Activated naive CD4-positive, alpha-beta T cell (primary cell): ENCODE data around the gene ZNF536.
"Not testable (repeated sequence)": the region's sequence is repeated elsewhere in the genome, so short reads cannot be mapped to it uniquely, and the experiment has no call there.

Experiments used
- DNase-seq, 4 experiments: peaks; one replicate each; lab custom pipeline; 2025; lab: John Stamatoyannopoulos, UW

ZNF536 gene

DNA sequence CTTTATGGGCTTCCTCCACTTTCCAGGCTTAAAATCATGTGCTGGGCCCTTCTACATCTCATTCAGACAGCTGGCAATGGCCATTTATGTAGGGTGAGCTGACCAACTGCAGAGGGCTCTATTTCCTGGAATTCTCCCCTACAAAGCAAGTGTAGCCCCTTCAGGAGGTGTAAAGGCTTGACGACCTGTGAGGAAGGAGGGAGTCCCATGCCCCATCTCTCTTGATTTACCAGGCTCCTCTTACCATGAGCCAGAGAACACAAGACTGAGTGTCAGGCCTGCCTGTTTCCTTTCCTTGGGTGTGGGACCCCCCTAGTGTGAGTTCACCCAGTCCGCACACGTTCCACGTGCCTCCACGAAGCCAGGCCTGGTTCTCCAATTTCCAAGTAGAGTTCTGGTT, 16.6 kb downstream of the ZNF536 start:
- no peak for DNase-seq

DNA sequence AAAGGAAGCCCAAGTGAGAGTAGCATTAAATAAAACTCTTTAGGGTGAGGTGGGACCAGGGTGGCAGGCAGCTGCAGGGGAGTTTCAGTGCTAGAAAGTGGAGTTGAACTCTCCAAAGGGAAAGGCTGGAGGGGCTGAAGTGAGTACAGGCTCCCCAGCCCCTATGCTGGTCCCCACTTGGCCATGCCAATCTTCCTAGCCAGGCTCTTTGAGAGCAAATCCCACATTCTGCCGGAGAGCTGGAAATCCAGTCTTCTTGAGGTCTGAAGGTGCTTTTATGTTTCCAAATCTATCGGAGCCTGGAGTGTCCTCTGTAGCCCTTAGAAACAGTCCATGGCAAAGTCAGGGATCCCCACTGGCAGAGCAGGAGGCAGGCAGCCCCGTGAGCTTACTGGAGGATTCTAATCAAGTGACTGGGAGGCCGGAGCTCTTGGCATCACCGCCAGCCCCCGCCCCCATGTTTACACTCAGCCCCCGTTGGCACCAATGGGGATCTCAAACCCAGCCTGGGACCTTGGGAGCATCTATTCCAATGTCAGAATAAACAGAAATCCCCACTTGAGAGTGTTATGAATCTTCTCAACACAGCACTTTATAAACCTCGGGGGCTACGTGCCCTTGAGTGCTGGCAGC, 18.3 kb downstream of the ZNF536 start:
- DNase-seq: no peak

DNA sequence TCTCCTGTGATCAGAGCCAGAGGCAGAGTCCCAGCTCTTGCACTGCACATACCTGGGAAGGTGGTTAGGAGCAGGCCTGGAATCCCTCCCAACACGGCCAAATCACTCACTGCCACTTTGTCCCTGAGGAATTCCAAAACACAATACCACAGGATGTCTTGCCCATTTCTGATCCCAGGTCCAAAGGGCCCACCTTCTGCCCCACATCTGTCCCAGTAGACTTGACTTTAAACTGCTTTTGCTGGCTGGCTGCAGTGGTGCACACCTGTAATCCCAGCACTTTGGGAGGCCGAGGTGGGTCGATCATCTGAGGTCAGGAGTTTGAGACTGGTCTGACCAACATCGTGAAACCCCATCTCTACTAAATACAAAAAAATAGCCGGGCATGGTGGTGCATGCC, 18.9 kb downstream of the ZNF536 start:
- no peak for DNase-seq

DNA sequence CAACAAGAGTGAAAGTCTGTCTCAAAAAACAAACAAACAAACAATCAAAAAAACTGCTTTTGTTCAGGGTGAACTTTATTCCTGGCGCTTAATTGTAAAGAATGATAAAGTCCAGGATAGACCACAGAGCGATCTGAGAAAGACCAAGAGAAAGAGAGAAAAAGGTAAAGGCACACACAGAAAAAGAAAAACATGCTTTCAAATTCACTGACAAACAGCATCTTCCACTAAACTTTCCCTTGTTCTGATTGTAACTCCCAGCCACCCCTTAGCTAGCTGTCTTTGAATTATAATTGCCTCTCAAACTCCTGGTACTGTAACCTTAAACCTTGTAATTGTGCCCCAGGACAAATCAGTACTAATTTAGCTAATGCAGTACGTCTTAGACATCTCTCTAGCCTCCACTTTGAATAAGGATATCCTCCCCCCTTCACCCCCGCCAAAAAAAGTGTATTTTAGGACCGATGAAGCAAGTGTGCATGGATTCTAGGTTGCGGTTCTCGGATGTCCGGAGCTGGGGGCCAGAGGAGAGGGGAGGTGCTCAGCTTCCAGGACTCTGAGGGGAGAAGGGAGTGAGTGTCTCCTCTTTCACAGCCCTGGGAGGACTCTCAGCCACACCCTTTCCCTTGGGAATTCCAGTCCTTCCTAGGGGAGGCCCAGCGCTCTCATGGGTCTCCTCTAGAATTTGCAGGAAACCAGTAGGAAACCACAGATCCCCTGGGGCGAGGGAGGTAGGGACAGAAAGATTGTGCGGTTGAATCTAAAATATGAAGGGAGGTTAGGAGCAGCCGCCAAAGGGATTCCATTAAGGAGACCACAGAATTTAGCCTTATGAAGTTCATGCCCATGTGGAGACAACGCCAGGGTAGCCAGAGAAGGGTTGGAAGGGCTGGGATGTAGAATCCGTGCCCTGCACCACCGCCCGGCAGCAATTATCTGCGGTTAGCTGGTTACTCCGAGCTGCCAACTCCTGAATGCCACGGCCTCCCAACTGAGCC, 19.7 kb downstream of the ZNF536 start:
- no peak for DNase-seq

DNA sequence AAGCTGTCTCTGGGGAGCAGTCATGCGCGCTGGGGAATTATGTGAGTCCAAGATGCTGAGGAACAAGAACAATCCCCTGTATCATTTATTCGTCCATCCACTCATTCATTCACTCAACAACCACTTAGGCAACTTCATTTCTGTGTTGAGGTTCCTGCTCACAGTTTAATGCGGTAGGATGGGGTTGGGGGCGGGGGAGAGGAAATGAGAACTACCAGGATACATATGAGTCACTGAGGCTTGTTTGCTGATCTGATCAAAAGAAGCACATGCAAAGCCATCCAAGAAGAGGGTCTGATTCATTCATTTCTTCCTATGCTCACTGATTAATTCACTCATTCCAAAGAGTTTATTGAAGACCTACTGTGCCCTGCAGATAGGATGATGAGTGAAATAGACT, 20.9 kb downstream of the ZNF536 start:
- no peak for DNase-seq

DNA sequence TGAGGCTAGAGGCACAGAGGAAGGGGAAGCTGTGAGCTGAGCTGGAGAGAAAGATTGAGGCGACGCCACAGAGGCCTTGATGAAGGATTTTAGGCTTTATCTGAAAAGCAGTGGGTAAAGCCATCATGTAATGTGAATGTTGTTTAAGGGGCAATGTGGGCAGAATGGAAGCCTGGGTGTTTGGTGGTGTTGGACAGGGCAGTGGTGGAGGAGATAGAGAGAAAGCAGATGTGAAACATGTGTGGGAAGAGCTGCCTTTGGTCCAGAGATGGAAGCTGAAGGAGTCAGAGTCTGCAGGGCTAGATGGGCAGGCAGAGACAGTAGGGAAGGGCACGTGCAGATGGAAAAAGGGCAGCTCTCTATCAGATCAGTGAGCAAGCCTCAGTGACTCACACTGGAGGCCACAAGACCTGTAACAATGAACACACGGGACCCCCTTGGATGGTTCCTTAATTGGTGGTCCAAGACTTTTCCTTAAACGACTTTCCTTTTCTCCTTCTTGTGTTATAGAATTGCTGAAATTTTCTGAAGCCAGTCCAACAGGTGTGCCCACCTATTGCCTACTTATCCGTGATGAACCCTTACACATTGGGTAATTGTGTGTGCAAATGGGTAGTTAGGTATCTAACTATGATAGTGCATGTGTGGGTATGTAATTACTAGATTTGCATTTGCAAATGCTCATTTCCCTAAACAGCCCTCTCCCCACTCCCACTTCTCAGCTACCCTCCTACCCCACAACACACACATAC, 21.7 kb downstream of the ZNF536 start:
- DNase-seq: no peak

DNA sequence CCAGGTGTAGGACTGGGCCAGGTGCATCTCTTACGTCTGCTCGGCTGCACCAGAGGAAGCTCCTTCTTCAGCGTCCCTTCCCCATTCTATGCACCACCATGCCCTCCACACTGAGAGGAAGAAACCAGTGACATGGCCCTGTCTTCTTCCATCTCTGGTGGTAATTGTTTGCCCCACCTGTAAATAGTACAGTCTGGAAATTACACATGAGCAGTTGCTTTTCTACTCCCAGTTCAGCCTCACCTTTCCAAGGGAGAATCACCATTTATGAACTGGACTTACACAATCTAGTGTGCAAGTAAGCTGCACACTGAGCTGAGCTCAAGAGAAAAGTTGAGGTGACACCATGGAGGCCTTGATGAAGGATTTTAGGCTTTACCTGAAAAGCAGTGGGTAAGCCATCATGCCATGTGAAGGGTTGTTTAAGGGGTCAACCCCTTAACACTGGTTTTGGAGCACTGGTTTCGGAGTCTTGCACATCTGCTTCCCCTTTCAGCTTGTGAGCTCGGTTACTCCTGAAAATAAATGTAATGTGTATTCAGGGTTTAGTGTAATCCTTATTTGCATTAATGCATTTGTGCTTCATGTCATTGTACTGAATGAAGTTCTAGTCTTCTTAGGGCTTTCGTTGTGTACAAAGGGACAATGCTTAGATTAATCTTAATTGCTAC, 22.4 kb downstream of the ZNF536 start:
- DNase-seq: no peak

DNA sequence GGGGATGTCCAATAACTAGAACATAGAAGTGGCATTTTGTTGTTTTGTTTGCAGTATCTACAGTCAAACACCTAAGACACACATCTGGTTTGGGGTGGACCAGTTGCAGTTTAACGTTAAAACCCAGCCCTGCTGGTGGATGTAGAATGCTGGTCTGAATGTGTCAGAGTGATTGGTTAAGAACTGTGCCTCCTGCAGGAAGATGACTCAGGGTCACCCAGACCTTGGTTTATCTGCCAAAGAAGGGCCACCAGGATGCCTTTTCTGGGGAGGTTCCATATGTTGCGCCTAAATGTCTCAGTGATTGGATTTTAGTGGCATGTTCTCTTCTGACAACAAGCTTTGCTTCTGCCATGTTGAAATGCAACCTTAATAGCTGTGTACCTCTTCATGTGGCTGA, 23.1 kb downstream of the ZNF536 start:
- DNase-seq: no peak

DNA sequence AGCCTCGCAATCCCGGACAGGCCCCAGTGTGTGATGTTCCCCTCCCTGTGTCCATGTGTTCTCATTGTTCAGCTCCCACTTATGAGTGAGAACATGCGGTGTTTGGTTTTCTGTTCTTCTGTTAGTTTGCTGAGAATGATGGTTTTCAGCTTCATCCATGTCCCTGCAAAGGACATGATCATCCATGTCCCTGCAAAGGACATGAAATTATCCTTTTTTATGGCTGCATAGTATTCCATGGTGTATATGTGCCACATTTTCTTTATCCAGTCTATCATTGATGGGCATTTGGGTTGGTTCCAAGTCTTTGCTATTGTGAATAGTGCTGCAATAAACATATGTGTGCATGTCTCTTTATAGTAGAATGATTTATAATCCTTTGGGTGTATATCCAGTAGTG, 26.4 kb downstream of the ZNF536 start:
- DNase-seq: not testable (repeated sequence)

DNA sequence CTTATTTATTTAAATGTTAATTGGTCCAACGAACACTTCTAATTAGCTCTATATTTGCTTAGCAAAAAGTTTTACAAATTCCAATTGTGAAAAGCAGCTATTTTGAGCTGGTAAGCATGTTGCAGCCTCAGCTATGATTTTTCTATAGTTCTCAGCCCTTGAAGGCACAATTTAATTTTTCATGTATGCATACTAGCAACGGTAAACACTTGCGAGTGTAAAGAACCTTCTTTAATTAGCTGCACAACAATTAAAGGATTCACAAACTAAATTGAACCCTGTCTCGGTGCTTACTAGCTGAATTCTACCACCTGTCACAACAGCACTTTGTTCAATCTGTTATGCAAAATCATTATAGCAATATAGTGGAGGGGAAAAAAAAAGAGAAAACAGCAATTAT, 29.8 kb downstream of the ZNF536 start:
- no peak for DNase-seq

DNA sequence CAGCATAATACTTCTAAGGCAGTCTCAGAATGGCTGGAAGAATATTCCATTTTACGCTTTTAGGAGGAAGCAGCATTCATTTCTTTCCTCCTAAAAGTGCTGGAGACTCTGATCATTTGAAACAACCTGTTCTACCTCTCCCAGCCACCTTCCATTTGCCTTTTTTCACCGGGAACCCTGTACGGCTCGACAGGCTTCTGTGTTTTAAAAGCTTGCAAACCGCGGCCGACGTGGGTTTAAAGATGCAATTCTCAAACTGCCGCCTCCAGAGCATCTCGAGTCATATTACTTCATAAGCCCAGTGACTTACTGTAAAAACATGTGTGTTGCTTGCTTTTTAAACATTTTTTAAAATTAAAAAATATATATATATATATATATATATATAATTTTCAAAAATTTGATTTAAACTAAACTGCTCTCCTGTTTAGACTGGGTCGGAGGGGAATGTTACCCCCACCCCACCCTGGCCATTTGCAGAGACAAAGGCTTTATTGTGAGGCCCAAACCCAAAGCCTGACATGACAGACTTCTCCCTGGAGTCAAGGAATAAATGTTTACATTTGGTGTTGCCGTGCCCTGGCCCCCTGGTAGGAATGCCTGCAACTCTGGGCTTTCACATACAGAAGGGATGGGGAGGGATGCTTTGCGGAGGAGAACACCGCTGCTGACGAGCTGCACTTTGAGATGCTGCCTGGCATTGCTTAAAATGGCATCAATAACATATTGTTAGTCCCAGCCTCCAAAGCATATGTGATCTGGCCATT, 30.4 kb downstream of the ZNF536 start:
- DNase-seq: no peak

DNA sequence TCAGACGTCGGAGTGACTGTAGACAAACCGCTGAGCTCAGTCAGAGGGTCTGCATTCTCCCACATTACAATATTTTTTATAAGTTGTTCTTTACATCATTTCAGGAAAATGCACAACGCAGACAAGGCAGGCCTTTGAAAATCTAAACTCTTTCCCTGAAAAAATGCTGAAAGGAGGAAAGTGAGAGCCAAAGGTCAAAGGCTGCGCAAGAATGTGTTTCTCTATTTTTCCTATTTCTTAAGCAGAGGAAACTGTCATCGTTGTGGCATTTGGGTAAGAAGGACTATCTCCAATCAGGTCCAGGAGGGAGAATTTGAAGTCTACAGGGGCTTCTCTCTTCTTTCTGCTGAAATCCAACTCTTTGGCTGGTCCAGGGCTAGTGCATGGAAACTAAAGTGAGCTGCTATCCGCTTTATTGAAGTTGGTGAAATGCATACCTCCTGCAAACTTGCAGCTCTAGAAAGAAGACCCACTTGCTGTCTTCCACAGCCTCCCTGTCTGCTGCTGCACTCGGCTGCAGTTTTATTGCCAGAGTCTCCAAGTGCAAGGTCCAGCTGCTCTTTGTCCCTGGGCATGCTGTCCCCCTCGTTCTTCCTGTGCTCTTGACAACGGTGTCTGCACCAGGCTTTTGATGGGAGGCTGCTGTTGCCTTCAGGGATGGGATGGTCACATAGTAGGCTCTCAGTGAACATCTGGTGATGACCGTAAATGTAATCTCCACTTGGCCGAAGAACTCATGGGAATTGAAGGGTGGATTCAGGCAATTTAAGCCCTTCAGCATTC, 31.2 kb downstream of the ZNF536 start:
- no peak for DNase-seq

DNA sequence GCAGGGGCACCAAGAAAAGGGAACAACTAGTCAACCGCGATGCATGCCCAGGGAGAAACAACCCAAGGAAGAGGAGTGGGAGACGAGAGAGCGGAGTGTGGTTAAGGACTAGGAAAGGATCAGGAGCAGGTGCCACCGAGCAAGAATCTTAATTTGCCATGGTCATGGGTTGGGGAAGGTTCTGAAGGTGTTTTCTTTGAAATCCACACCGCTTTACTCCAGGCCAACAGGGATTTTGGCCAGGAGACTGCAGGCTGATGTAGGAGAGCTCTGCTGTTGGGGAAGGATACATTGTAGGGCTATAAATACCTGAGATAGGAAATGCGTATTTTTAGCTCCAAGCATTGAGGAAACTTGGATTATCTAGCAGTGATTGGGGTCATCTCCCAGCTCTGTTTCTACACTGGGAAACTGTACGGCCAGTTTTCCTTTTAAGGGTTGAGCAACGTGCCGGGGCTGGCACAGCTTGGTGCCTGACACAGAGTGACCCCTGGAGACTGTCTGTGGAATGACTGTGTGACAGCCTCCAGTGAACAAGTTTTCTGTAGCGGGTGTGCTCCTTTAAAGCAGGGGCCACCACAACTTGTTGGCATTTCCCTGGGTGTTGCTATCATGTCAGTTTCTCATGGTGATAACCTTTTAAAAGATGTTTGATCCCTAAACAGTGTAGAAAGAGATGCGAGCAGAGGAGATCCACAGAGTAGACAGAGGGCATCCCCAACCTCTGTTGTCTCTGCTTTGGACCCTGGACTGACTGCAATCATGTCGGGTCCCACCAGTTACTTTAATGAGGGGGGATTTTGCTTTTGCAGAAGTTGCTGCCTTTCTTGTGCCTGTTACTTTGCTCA, 34.3 kb downstream of the ZNF536 start:
- no peak for DNase-seq

DNA sequence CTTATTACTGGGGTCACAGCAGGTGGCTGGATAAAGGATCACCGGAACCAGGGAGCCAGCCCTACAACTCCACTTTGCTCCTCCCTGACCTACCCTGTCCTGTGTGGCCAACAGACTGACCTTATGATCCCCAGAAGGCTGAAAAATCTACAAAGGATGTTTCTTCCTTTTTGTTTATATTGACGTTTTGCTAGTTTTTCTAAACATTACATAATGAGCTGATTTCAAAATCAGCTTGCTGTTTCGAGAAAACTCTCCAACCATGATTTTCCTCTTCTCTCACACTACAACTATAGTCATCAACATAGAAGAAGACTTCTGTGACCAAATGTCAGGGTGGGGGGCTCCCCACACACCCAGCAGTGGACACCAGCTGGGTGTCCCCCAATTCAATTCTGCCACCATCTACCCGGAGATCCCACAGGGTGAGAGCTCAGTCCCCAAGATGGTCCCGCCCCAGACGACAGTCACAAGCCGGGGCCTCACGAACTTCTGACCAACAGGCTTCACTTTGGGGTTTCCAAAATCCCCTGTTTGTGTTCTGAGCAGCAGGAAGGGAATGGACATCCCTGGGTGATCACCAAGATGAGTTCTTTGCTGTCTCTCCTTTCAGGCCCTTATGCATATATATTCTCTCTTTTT, 35.0 kb downstream of the ZNF536 start:
- DNase-seq: no peak

DNA sequence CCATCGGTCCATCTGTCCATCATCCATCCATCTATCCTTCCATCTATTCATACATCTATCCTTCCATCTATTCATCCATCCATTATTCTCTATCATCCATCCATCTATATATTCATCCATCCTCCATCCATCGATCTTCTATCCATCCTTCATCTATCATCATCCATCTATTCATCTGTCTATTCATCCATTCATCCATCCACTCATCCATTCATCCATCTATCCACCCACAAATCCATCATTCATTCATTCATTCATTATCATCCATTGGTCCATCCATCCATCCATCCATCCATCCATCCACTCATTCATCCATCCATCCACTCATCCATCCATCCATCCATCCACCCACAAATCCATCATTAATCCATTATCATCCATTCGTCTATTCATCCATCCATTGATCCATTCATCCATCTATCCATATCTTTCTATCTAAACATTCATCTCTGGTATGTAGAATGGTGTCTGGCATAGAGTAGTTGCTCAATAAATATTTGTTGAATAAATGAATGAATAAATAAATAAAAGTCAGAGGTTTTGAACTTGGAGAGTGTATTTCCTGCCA, 36.6 kb downstream of the ZNF536 start:
- DNase-seq: no peak

DNA sequence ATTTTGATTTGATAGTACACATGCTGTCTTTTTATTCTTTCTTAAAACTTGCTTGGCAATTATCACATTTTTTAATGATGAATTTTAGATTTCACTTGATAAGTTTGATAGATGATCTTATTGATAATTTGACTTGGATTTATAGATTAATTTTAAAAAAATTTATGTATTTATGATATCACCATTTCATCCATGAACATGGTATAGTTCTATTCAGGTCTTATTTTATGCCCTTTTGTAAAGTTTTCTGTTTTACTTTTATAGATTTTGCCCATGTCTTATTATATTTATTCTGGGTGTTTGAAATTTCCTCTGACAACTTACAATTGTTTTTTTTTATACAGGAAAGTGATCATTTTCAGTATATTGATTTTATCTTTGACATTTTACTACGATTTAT, 39.5 kb downstream of the ZNF536 start:
- DNase-seq: no peak

DNA sequence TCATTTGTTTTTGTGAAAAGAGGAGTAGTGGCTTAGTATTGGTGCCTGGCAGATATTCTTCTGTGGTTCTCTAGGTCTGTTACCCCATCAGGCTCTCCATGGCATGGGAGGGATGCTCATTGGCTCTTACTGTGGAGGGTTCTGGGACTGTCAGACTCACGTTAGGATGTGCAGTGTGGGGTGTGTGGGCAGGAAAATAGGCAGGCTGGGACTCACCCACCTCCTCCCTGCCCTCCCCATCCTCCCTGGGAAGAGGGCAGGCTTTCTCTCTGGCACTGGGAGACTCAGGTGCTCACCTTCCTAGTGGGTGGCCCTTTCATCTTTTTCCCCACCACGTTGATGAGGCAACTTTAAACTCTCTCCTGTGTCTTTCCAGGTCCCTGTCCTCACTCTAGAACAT, 44.2 kb downstream of the ZNF536 start:
- DNase-seq: no peak

DNA sequence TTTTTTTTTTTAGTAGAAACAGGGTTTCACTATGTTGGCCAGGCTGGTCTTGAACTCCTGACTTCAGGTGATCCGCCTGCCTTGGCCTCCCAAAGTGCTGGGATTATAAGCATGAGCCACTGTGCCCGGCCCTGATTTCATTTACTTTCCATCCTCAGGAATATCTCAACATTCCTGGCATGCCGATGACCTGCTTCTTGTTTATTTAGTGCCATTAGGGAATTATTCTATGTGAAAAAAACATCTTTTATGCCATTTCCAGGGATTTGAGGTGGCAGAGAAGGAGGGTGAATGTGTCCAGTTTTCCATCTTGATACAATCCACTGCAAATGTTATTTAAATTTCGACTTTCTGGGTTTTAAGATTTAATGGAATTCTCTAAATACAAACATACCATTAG, 45.0 kb downstream of the ZNF536 start:
- not testable (repeated sequence) for DNase-seq
